DMS53 (cell line): Measurements from ENCODE around the gene GZMA.

ENCODE experiments used
- DNase-seq: peaks from one replicate; lab custom pipeline; 2025; lab: John Stamatoyannopoulos, UW

The GZMA gene

DNA sequence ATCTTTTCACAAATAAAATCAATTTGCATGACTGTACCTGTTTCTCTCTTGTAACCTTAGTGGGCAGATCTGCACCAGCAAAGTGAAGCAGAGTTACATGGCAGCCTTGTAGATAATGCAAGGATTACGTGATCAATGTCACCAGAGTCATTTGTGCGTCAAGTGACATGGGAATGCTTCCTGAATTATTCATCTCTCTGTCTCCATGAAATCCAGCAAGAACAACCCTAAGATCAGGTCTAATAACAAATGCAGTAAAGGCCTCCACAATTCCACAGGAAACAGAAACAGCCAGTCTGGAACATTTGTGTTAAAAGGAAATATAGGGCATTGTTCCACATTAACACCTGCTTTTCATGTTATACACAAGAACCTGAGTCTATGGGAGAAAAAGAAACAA lies 7.8 kb downstream of the GZMA start:
- no peak for DNase-seq

DNA sequence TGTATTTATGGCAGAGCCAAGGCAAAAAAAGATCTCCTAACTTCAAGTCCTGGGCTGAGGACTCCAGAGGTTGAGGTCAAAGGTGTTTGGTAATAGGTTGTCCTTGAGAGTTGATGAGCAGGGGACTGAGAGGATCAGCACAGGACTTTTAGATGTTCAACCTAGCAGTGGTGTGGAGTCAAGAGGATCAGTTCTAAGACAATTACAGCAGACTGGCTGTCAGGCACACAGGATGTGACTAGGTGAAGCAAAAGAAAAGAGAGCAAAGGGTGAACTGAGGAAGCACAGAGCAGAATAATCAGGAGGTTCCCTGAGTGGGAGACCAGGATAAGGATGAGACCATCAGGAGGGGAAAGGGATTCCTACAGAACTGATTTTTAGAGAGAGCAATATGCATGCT lies 10.9 kb downstream of the GZMA start:
- DNase-seq = no peak

DNA sequence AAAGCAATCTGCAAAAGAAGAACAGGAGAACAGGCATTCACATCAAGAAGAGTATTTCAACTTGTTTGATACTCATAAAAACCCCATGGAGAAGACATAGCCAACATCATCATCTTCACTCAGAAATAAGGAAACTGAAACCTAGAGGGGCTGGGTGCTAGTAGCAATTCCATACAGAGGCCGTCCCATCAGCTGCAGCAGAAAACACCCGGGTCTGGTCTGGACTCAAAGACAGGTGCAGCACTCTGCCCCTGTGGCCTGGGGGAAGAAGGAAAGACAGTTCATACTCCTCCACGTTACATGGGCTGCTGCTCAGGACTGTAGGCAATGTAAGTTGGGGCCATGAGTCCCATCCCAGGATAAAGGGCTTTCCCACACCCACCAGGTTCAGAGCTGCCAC lies 11.6 kb downstream of the GZMA start:
- no peak for DNase-seq

DNA sequence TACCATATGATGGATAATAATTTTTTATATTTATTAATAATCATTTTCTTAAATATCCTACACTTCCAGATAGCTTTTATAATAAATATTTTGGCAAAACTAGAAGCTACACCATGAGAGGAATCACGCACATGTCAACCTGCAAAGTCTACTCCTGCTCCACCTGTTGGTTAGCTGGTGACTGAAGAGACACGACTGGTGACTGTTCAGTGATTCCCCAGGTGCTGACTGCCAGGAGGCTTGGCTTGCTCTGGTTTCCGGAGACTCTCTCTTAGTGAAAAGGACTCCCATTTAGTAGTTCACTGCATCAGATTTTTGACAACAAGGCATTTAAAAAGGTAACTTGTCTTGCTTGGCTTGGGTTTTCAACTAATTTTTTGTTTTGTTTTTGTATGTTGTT lies 20.9 kb downstream of the GZMA start:
- DNase-seq = no peak

DNA sequence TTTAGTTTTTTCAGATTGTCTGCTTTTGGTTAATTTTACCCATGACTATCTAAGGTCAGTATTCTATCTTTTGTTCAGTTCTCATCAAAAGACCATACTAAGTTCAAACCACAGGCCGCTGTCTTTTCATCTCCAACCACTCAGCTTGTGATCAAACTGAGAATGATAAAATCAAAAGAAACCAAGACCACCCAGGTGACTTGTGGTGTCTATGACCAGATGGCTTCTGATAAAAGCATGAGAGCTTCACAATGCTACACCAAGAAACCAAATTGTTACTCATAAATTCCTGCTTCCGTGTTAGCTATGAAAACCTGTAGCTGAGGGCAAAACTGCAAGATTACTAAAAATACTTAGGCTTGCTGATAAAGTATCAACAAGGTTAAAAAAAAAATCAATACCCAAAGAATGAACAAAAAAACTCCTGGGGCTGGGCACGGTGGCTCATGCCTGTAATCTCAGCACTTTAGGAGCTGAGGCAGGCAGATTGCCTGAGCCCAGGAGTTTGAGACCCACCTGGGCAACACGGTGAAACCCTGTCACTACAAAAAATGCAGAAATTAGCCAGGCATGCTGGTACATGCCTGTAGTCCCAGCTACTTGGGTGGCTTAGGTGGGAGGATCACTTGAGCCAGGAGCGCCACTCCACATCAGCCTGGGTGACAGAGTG lies 31.7 kb downstream of the GZMA start:
- no peak for DNase-seq

DNA sequence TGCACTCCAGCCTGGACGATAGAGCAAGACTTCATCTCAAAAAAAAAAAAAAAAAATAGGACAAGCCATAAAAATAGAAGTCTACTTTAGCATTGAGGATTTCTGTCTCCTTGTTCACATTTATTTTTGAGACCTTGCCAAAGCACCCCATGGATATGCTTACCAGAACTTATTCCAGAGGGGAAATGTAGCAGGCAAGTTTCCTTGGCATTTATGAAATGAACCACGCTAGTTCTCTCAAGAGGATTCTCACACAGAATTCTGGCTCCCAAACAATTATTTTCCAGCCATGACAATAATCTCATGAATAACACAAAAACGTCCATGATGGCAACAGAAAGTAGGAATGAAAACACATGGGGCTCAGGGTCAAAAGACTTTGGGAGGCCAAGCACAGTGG lies 34.1 kb downstream of the GZMA start:
- DNase-seq = no peak

DNA sequence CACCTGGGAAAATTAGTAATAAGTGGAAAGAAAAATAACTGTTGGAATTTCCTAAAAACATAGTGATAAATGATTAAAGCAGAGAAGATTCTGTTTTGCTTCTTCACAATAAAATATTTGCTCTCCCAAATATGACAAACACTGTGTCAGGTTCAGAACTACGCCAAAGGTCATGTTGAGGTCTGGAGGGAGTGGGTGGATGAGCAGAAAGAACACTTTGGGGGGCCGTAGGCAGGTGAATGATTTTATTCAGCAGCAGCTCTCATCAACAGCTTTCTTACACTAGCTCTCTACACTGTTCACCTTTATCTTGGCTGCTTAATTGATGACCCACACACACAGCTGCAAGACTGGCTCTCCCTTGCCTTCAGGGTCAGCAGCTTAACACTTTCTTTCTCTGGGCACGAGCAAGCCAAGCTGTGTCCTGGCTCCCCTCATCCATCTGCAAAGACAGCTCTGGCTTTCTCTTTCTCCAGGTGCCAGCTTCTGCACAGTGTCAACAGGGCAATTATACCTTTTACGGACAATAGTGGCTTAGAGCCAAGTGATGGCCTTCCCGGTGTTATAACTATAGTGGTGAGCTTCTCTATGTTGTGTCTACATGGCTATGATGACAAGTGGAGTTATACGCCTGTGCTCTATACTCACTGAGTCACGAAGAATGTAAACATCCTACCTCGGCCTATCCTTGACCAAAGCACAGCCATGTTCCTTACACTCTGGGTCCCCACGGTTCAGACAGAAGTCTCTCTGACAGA lies 38.6 kb downstream of the GZMA start:
- peak; percentile 50 for DNase-seq

DNA sequence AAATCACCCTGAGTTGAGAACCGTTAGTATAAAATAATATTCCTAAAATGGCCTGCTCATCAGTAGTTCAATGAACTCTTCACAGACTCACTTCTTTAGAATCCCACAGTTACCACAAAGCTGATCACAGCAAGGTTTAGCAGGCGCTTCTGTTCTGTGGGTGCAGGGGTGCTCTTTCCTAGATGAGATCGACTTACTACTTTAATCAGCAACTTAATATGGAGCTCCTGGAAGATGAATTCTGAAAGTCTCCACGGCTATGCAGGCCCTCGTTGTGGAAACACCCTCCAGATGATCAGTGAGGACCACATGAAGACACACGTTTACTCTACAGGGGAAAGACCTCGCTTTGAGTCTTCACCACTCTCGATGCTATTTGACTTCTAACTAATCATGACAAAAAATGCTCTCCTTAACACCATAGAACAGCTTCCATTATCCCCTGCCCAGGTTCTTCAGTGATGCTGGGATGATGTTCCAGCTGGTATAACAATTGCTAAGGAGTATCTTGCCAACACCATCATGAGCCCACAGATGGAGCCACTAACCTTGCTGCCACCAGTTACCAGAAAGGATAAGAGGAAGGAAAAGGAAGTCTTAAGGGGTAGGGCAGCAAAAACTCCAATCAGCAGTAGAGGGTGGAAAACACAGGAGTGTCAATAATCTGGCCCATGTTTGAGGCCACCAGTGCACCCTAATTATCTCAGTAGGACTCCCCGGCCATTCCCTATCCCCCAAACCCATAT lies 39.7 kb downstream of the GZMA start:
- no peak for DNase-seq

DNA sequence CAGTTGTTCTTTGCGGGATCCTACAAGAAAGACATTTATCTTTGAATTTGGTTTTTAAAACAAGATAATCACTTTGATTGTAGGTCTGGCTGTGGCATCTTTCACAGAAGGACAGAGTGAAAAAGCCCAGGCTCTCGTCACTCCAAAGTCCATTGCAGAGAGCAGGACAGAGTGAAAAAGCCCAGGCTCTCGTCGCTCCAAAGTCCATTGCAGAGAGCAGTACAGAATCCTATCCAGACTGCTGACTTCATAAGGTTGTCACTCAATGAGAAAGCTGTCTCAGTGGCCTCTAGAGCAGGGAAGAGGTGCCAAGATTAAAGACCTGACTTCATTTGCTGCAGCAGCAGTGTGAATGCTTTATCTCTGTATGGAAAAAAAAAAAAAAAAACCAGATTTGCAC lies 41.2 kb downstream of the GZMA start:
- DNase-seq = no peak

DNA sequence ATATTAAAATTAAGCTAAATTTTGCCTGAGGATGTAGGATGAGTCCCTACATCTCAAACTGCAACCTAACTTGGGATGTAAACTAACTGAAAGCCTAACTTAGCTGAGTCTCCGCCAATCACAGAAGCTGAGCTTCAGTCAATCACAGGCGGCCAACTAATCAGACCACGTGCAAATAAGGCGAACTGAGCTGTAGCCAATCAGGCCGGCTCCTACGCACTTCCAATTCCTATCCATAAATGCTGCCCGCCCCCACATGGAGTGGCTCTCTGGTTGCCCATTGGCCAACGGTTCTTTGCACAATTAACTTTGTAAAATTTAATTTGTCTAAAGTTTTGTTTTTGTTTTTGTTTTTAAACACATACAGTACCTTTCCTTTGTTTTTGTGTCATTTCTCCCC lies 43.6 kb downstream of the GZMA start:
- peak; percentile 31 for DNase-seq

DNA sequence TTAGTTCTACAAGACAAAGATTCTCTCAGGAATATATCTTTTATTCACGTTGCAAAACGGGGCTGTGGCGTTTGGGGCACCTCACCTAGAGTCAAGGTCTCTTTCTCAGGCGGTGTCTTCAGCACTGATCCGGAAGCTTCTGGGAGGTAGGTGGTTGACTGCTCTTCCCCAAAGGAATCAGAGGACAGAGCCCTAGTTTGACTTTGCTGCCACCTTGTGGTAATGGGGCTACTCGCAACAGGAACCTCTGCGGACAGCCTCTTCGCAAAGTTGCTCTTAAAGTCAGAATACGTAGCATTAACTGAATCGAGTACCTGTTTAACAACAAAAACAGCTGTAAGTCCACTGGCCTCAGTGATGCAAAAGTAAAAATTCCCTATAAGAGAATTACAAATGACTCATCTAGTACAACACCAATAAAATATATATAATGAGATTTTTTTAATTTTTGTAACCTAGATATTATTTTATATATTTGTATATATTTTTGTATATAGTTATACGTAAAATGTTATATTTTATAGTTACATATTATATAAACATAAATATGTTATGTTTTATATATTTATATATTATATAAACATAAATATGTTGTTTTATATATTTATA lies 44.2 kb downstream of the GZMA start:
- DNase-seq = peak; percentile 91

DNA sequence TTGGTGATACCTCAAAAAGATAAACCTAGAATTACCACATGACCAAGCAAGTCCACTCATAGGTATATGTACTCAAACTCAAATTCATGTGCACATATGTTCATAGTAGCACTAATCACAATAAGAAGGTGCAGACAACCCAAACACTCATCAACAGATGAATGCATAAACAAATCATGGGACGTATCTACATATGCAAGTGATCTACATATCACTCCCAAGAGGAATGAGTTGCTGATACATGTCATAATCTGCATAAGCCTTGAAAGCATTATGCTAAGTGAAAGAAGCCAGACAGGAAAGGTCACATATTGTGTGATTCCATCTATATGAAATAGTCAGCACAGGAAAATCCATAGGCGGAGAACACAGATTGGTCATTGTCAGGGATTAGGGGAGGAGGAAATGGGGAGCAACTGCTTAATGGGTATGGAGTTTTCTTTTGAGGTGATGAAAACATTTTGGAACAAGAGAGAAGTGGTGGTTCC lies 46.9 kb downstream of the GZMA start:
- no peak for DNase-seq

DNA sequence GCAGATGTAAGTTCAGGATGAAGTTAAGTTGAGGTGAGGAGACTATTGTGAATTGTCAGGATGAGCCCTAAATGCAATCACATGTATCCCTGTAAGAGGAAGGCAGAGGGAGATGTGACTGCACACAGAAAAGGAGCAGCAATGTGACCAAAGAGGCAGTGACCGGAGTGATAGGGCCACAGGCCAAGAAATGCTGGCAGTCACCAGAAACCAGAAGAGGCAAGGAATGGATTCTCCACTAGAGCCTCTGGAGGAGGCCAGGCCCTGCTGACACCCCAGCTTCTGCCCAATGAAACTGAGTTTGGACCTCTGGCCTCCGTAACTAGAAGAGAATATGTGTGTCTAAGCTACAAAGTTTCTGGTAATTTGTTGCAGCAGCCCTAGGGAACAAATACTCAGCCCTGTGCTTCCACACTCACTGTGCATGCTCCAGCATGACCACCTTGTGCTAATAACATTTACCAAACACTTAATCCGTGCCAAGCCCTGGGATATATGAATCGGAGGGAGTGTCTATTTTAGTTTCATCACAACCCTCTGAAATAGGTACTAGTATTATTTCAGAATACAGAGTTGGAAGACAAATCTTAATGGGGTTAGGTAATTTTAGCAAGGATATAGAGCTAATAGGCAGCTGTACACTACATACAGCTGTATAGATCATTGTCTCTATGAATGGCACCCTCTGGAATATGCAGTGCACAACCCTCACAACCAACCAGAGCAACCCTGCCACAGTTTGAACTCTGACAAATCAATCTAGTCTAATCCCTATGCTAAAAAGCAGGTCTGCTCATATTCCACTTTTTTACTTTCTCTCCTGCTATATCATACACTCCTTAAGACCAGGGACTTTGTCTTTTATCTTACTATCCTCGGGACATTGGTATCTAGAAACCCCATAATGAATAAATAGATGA lies 49.7 kb downstream of the GZMA start:
- DNase-seq = no peak

DNA sequence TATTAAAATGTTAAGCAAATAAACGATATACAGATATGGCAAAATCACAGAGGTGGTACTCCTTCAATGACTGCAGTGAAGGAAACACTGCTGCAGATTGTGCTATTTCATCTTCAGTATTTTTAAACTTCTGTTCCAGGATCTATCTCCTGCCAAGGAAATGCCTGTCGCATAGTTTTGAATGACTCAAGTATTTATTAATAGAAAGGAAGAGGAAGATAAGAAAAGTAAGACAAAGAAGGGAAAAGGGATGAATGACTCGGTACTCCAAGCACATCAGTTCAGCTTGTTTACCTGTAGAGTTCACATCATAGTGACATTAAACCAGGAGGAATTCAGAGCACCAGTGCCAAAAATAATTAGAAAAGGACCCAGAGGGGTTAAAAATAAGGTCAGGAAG lies 52.4 kb downstream of the GZMA start:
- DNase-seq = no peak
